ENCODE data around the gene FGGY.

Gene FGGY

DNA sequence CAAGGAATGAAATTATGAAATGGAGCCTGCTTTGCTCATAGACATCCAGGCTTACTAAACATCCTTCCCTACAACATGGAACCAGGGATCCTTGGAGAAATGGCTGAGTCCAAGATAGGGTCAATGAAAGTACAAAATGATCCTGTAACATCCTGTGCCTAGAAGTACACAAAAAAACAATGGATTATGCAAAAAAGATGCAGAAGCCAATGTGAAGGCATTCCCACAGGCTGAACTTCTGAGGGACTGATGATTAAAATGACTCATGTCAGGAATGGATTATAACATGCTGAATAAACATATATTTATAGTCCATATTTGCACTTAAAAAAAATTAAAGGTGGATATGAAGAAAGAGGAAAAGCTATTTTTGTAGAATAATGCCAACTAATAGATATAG, 507.4 kb downstream of the FGGY start:
- DNase-seq, result no peak

DNA sequence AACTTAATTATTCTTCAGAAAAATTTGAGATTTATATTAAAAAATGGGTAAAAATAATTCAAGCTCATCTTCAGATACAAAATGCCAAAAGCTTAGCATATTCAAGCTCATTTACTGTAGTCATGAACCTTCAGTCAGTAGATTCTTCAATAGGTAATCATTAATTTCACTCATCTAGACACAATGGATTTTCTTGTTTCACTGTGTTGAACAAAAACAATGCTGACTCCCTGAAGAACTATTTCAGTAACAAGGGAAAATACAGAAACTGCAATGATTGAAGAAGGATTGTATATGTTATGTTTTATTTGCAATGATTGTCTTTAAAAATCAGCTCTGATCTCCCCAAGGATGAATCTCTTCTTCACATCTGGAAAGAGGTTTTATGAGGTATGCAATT, 508.7 kb downstream of the FGGY start:
- DNase-seq, result no peak

Data from nucleus accumbens (tissue), 56 donors.